ENCODE data around the gene ATP8B3. TPM values are rescaled to one million over a fixed set of nuclear protein-coding genes. Genes with fewer than 3 reads are reported as not detected.

ATP8B3 gene
- total RNA-seq, 4 donors from 2014 or later: 0.35 to 4.5 (median 0.94) TPM; not detected in 1

DNA sequence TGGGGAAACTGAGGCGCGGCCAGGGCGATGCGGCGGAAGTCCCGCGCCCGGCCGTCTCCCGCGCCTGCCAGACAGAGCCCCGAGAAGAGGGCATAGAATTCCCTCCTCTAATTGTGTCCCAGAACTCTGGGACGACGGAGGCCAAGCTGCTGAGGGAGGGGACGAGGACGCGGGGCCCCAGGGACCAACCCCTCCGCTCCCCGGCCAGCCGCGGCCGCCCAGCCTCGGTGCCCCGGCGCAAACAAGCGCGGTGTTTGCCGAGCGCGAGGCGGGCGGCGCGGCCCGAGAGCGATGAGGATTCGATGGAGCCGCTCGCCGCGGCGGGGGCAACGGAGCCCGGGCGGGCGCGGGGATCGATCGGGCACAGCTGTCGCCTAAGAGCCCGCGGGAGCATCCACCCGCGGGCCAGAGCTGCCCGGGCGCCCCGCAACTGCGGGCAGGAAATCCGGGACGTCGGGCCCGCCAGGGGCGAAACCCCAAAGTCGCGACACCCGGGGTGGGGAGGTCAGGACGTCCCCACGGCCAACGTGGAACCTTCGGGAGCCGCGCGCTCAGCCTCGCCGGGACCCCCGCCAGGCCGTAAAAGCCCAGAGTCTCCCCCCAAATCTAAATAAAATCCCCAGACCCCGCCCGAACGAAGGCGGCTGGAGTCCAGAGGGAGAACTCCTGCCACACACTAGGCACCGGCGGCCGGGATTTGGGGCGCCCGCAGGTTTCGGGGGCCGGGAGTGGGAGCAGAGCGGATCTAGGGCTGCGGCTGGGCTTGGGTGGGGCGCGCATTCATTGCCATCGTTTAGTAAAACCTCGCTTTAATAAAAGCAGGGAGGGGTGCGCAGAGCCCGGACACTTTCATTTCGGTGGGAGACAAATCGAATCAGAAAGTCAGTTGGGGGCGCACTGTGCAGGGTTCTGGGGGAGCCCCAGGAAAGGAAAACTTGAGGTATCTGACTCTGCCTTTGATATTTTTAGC lies 62.4 kb downstream of the ATP8B3 start:
- Histone ChIP-seq H3K27me3 (peaks cover 0 to 80% of the 10 kb centered on the region in 2 donors), H3K36me3 (no peaks in the 10 kb centered on the region), H3K27ac (no peak overlapping the region), H3K9me3 (no peaks in the 10 kb centered on the region), H3K4me3 (peak overlapping the region in 1 of 4 donors; percentile 13), H3K4me1 (peaks cover 8 to 42% (median 25%) of the 10 kb centered on the region in 4 donors)
- DNase-seq: no peak
- TF ChIP-seq POLR2A (IDR thresholded peaks at IDR 0.05): no peak

DNA sequence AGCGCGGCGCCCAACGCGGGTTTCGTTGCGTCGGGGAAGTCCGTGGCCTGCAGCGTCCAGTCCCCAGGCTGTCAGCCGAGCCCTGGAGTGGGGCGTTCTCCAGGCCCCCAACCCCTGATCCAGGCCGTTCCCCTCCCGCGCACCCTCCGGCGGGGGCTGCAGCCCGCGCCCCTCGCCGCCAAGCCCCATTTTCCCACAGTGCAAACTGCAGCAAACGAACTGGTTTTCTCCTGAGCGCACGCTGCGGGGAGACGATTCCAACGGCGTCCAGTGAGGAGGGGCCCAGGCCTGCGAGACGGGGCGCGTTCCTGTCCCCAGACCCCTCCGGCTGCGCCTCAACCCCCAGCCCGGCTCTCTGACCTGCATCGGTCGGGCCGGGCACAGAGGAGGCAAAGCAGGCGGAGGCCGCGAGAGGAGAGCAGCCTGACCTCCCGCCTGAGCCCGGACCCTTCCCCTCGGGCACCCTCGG lies 63.2 kb downstream of the ATP8B3 start:
- Histone ChIP-seq H3K4me1 (peaks cover 8 to 42% (median 25%) of the 10 kb centered on the region in 4 donors), H3K27me3 (peaks cover 0 to 81% of the 10 kb centered on the region in 2 donors), H3K36me3 (no peaks in the 10 kb centered on the region), H3K27ac (no peak overlapping the region), H3K4me3 (peak overlapping the region in 1 of 4 donors; percentile 23), H3K9me3 (no peaks in the 10 kb centered on the region)
- no peak for TF ChIP-seq POLR2A (IDR thresholded peaks at IDR 0.05)
- TF ChIP-seq, protein P1, sequence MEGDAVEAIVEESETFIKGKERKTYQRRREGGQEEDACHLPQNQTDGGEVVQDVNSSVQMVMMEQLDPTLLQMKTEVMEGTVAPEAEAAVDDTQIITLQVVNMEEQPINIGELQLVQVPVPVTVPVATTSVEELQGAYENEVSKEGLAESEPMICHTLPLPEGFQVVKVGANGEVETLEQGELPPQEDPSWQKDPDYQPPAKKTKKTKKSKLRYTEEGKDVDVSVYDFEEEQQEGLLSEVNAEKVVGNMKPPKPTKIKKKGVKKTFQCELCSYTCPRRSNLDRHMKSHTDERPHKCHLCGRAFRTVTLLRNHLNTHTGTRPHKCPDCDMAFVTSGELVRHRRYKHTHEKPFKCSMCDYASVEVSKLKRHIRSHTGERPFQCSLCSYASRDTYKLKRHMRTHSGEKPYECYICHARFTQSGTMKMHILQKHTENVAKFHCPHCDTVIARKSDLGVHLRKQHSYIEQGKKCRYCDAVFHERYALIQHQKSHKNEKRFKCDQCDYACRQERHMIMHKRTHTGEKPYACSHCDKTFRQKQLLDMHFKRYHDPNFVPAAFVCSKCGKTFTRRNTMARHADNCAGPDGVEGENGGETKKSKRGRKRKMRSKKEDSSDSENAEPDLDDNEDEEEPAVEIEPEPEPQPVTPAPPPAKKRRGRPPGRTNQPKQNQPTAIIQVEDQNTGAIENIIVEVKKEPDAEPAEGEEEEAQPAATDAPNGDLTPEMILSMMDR (IDR thresholded peaks at IDR 0.05): no peak
- DNase-seq: no peak

DNA sequence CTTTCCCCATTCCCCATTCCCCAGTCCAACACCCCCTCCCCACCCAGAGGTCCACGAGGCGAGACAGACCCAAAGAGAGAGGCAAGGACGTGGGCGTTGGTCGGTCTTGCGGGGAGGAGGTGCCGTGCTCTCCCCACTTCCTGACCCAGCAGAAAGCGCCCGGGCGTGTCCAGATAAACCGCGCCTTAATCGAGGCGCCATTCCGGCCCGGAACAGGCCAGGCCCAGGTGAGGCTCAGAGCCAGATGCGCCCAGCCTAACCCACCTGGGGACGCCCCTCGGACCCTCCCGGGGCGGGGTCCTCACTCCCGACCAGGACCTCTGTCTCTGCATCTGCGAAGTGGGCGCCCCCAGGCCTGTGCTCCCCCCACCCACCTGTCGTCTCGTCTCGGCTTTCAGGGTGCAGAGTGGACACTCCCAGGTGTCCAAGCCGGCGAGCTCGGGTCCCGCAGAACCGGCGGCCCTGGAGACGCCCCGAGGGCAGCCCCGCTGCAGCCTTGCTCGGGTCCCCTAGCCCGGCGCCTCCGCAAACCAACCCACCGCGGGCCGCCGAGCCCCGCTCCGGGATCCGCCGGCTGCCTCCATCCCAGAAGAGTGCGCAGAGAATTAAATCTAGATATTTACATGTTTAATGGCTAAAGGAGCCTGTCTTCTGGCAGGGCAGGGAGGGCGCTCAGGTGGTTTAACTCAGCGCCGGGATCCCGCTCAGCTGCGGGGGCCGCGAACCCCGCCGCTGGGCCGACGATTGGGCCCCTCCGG lies 63.8 kb downstream of the ATP8B3 start:
- H3K27ac ChIP-seq: no peak overlapping the region
- peaks cover 0 to 81% of the 10 kb centered on the region in 2 donors for H3K27me3 ChIP-seq
- peak; percentile 50 to 70 (median 68) for DNase-seq
- TF ChIP-seq POLR2A (IDR thresholded peaks at IDR 0.05): no peak
- TF ChIP-seq, protein P1 (IDR thresholded peaks at IDR 0.05): no peak
- peak overlapping the region in 3 of 4 donors; percentile 22 to 23 (median 23) for H3K4me3 ChIP-seq
- H3K4me1 ChIP-seq: peaks cover 8 to 42% (median 24%) of the 10 kb centered on the region in 4 donors
- H3K9me3 ChIP-seq: no peaks in the 10 kb centered on the region
- H3K36me3 ChIP-seq: no peaks in the 10 kb centered on the region

DNA sequence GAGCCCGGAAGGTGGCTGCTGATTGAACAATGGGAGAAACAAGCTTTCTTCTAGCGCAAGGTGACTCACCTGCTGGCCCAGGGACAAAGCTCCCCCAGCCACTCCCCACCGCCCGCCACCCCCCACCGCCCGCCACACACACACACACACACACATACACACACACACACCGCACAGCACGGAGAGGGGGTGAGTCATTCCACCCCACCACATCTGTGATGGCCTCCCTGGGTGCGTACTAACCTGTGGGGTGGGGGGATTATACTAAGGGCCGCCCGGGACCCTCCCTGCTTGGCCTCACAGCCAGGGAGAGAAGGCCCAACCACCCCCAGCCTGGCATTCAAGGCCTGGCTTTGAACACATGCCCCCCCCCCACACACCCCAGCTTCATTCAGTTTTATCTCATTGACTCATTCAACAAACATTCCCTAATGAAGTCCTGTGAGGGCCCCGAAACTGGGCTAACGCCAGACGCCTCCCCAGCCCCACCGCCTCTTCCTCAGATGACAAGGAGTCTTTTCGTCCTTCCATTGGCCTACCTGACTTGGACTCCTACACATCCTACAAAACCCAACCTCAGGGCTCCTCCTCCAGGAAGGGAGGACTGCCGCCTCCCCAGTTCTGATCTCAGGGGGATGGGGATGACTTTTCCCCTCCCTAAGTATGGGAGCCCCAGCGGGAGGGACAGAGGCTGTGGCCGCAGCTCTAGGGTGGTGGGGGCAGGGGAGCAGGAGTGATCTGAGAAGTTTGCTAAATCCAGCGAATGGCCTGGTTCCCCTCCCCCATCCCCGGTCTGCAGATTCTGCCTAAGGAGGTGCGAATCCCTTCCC lies 64.6 kb downstream of the ATP8B3 start:
- no peaks in the 10 kb centered on the region for H3K36me3 ChIP-seq
- TF ChIP-seq POLR2A (IDR thresholded peaks at IDR 0.05): no peak
- TF ChIP-seq, protein P1 (IDR thresholded peaks at IDR 0.05): no peak
- DNase-seq: no peak
- no peak overlapping the region for H3K27ac ChIP-seq
- H3K9me3 ChIP-seq: no peaks in the 10 kb centered on the region
- H3K4me3 ChIP-seq: peak overlapping the region in 2 of 4 donors; percentile 22 to 23
- H3K4me1 ChIP-seq: peaks cover 8 to 42% (median 22%) of the 10 kb centered on the region in 4 donors
- peaks cover 0 to 74% of the 10 kb centered on the region in 2 donors for H3K27me3 ChIP-seq

DNA sequence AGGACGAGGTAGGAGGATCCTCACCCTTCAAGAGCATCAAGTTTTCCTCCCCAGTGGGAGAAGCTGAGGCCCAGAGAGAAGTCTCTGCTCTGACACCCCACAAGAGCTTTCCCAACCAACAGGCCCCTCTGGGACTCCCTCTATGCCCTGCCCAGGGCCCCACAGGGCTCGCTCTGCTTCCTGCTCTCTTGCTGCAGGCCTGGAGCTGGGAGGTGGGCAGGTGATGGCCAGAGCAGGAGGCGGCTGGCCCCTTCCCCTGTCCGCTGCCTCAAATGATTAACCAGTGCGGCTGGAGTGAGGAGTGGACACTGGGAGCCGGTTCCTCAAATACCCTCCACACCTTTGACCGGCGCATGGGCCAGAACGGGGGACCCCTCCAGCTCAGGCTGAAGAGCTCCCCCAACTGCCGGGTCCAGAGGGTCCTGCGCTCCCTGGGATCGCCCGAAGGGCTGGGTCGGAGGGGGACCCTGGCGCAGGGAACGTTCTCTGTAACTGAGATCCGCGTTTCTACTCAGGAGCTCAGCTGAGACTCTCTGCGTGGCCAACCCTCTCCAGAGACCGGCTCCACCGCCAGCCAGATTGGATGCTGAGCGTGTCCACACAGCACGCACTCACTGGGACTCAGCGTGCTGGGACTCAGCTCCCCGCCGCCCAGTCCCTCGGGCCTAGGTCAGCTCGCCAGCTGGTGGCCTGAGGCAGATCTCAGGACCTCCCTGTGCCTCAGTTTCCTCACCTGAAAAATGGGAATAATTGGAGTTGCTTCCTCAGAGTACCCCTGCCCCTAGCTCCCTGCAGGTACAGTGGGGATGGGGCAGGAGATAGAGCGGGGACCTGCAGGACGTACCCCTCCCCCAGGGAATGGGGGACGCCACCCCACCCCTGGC lies 65.4 kb downstream of the ATP8B3 start:
- Histone ChIP-seq H3K27ac (no peak overlapping the region), H3K4me3 (no peak overlapping the region), H3K36me3 (no peaks in the 10 kb centered on the region), H3K9me3 (no peaks in the 10 kb centered on the region), H3K27me3 (peaks cover 0 to 67% of the 10 kb centered on the region in 2 donors), H3K4me1 (peaks cover 8 to 42% (median 22%) of the 10 kb centered on the region in 4 donors)
- TF ChIP-seq, protein P1 (IDR thresholded peaks at IDR 0.05): no peak
- TF ChIP-seq POLR2A (IDR thresholded peaks at IDR 0.05): no peak
- DNase-seq: no peak

Measured in Peyer's patch (tissue), 4 donors.